GM20000 (cell line): ENCODE measurements around the gene RPL39.
"Not testable (repeated sequence)": the region's sequence is repeated elsewhere in the genome, so short reads cannot be mapped to it uniquely, and the experiment has no call there.

Experiments
- DNase-seq: peaks from one replicate; pipeline ENCODE4 v3.0.0; 2012; ENCODE audit warnings: low spot score
- CTCF ChIP-seq: IDR thresholded peaks from 2 replicates; pipeline ENCODE4 v1.5.1; 2012; ENCODE audit warnings: mild to moderate bottlenecking, control low read depth; ENCODE audit errors: extremely low read depth, missing control alignments

The RPL39 gene

GRCh38 chrX:119809185-119809666 lies 17.8 kb upstream of the RPL39 start:
- TF ChIP-seq CTCF, result no peak
- DNase-seq, result no peak

GRCh38 chrX:119808461-119808860 lies 17.0 kb upstream of the RPL39 start:
- DNase-seq, result not testable (repeated sequence)

- DNase-seq, result no peak
- no peak for TF ChIP-seq CTCF
Observed at GRCh38 chrX:119802546-119802945, 11.1 kb upstream of the RPL39 start.

- no peak for DNase-seq
- no peak for TF ChIP-seq CTCF
Observed at GRCh38 chrX:119801253-119802221, 10.1 kb upstream of the RPL39 start.

- TF ChIP-seq CTCF, result peak; percentile 15
- DNase-seq, result no peak
Observed at GRCh38 chrX:119790977-119791436, 423 bp downstream of the RPL39 start.

- peak; percentile 49 for TF ChIP-seq CTCF
- DNase-seq, result no peak
Observed at GRCh38 chrX:119784747-119785446, 6.5 kb downstream of the RPL39 start.

GRCh38 chrX:119783026-119783425 lies 8.4 kb downstream of the RPL39 start:
- TF ChIP-seq CTCF, result no peak
- DNase-seq, result no peak
